HG02759 (cell line): Measurements from ENCODE around the gene FBXW8.
A peak's percentile ranks its signal among the peaks of the same experiment; 100 is the strongest.

Source experiments
- ATAC-seq: cut with Tn5 transposase; IDR thresholded peaks from one replicate; pipeline ENCODE4 v1.9.1; 2021; ENCODE audit warnings: mild to moderate bottlenecking, moderate library complexity; ENCODE audit not compliant: unreplicated experiment

FBXW8 gene

GRCh38 chr12:116885491-116885890 lies 25.3 kb upstream of the FBXW8 start:
- no peak for ATAC-seq

- no peak for ATAC-seq
Observed at GRCh38 chr12:116887244-116887643, 23.5 kb upstream of the FBXW8 start.

GRCh38 chr12:116887897-116888296 lies 22.9 kb upstream of the FBXW8 start:
- no peak for ATAC-seq

- no peak for ATAC-seq
Observed at GRCh38 chr12:116890330-116890729, 20.4 kb upstream of the FBXW8 start.

- no peak for ATAC-seq
Observed at GRCh38 chr12:116891019-116891418, 19.7 kb upstream of the FBXW8 start.

GRCh38 chr12:116892349-116893140 lies 18.2 kb upstream of the FBXW8 start:
- ATAC-seq = no peak

GRCh38 chr12:116894913-116895312 lies 15.8 kb upstream of the FBXW8 start:
- no peak for ATAC-seq

GRCh38 chr12:116896411-116896924 lies 14.3 kb upstream of the FBXW8 start:
- ATAC-seq = no peak

GRCh38 chr12:116897476-116897875 lies 13.3 kb upstream of the FBXW8 start:
- no peak for ATAC-seq

GRCh38 chr12:116898669-116899068 lies 12.1 kb upstream of the FBXW8 start:
- no peak for ATAC-seq

GRCh38 chr12:116901612-116902011 lies 9.1 kb upstream of the FBXW8 start:
- no peak for ATAC-seq

- no peak for ATAC-seq
Observed at GRCh38 chr12:116903818-116904217, 6.9 kb upstream of the FBXW8 start.

GRCh38 chr12:116906285-116906684 lies 4.5 kb upstream of the FBXW8 start:
- no peak for ATAC-seq

- no peak for ATAC-seq
Observed at GRCh38 chr12:116910280-116910644, 488 bp upstream of the FBXW8 start.

GRCh38 chr12:116915326-116915725 lies 4.6 kb downstream of the FBXW8 start:
- no peak for ATAC-seq

- ATAC-seq = no peak
Observed at GRCh38 chr12:116916122-116916521, 5.4 kb downstream of the FBXW8 start.

- ATAC-seq = peak; percentile 93
Observed at GRCh38 chr12:116916714-116917114, 6.0 kb downstream of the FBXW8 start.

GRCh38 chr12:116918464-116918863 lies 7.7 kb downstream of the FBXW8 start:
- ATAC-seq = no peak

- no peak for ATAC-seq
Observed at GRCh38 chr12:116919247-116919661, 8.5 kb downstream of the FBXW8 start.

GRCh38 chr12:116919706-116920485 lies 9.1 kb downstream of the FBXW8 start:
- no peak for ATAC-seq

GRCh38 chr12:116920939-116921338 lies 10.2 kb downstream of the FBXW8 start:
- ATAC-seq = no peak
